Metanephros (tissue), 2 donors: Measurements from ENCODE around the gene PPP4R2. TPM values are rescaled to one million over a fixed set of nuclear protein-coding genes. Genes with fewer than 3 reads are reported as not detected.

Experiments
- small RNA-seq: library from RNA; depleted of rRNA; stranded (forward); fragments of <200 nt; gene quantifications from one replicate; pipeline ENCODE3, GENCODE V24; 2014; ENCODE audit warnings: low replicate concordance
- total RNA-seq: library from RNA; depleted of rRNA; stranded (reverse); fragments of >200 nt; gene quantifications from one replicate; pipeline ENCODE4 v1.2.3, GENCODE V29; 2014

PPP4R2 gene
- total RNA-seq, result 60.4 TPM

GRCh38 chr3:72996473-72997333 lies at the start of gene PPP4R2:
Gene PPP4R2, plus strand, starts transcription at chr3:72996811. Its CDS starts 227 bp downstream, at chr3:72997038.

DNA sequence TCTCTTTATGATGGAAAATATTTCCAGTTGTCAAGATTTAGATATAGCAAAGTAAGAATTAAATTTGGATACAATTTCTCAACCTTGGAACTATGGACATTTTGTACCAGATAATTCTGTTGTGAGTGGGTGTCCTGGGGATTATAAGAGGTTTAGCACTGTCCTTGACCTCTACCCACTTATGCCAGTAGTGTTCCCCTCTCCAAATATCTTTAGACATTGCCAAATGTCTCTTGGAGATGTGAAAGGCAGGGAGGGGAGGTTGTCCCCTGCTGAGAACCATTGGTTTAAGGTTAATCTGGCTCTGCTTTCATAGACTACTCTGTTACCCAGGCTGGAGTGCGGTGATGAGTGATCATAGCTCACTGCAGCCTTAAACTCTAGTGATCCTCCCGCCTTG lies 64.8 kb downstream of the PPP4R2 start, which contains the start of gene EBLN2:
Gene EBLN2 (plus strand): TSS at position 244 of the 400 bp plus-strand sequence. CDS start 423 bp downstream, outside the sequence.

Small RNA genes within 50 kb of the gene (small RNA-seq; reads per million reads assigned to genes)
- gene RNU2-64P, result 1.3 reads per million, percentile 86 among the genes with 10 or more reads in this experiment
- gene RNU6-557P, result not detected
- gene RNU7-19P, result not detected

Other genes with a start within 250 kb of the PPP4R2 start
- gene SHQ1, start 148.4 kb upstream of the PPP4R2 start, total RNA-seq, result 28.8 TPM
- 26.6 TPM for gene GXYLT2, start 108.8 kb upstream of the PPP4R2 start, total RNA-seq
- 12.1 TPM for gene EBLN2, start 64.8 kb downstream of the PPP4R2 start, total RNA-seq